ENCODE measurements around the gene MCC. TPM values are rescaled to one million over a fixed set of nuclear protein-coding genes. Genes with fewer than 3 reads are reported as not detected.
"Not testable (repeated sequence)": the region's sequence is repeated elsewhere in the genome, so short reads cannot be mapped to it uniquely, and the experiment has no call there.

MCC gene
- total RNA-seq, 2 experiments from 2014 or later, result 0.25 TPM; not detected in 1

DNA sequence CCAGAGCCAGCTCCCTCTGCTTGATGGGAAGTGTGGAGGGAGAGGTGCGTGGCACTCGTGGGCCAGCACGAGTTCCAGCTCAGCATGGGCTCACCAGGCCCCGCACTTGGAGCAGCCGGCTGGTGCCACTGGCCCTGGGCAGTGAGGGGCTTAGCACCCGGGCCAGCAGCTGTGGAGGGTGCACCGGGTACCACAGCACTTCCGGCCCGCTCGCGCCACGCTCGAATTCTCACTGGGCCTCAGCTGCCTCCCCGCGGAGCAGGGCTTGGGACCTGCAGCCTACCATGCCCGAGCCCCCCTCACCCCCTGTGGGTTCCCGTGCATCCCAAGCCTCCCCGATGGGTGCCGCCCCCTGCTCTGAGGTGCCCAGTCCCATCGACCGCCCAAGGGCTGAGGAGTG, 413.2 kb downstream of the MCC start:
- CTCF ChIA-PET (ENCODE audit: unreplicated experiment), result no interaction called here
- intact Hi-C loops (cut with micrococcal nuclease; ENCODE audit: unreplicated experiment), result no loop called here
- POLR2A ChIA-PET, result interaction anchor here (0.6 kb wide), 1 partner anchor 98 kb away, joined by 4 read pairs; no protein-coding TSS in a partner anchor
- Histone ChIP-seq H4K20me1 (ENCODE audit: insufficient read depth, low read length) (no peaks in the 10 kb centered on the region), H3K4me2 (ENCODE audit: low read length) (no peak overlapping the region), H3K79me2 (ENCODE audit: insufficient read depth, low read depth, low read length) (no peaks in the 10 kb centered on the region), H3K9me2 (ENCODE audit: insufficient read depth, low read length) (no peaks in the 10 kb centered on the region), H3K4me1 (ENCODE audit: insufficient read depth, low read length, poor library complexity, severe bottlenecking) (no peaks in the 10 kb centered on the region), H3K36me3 (ENCODE audit: insufficient read depth, low read length) (no peaks in the 10 kb centered on the region), H2AFZ (ENCODE audit: low read length) (no peak overlapping the region), H3K9me3 (ENCODE audit: low read length) (no peaks in the 10 kb centered on the region), H3K4me3 (ENCODE audit: low read depth, low read length, poor library complexity, severe bottlenecking) (no peak overlapping the region), H3K27ac (ENCODE audit: low read depth, low read length, poor library complexity, severe bottlenecking) (no peak overlapping the region)
- no TSS peak for BruUV-seq (replicated peaks)
- TF ChIP-seq, protein P1, sequence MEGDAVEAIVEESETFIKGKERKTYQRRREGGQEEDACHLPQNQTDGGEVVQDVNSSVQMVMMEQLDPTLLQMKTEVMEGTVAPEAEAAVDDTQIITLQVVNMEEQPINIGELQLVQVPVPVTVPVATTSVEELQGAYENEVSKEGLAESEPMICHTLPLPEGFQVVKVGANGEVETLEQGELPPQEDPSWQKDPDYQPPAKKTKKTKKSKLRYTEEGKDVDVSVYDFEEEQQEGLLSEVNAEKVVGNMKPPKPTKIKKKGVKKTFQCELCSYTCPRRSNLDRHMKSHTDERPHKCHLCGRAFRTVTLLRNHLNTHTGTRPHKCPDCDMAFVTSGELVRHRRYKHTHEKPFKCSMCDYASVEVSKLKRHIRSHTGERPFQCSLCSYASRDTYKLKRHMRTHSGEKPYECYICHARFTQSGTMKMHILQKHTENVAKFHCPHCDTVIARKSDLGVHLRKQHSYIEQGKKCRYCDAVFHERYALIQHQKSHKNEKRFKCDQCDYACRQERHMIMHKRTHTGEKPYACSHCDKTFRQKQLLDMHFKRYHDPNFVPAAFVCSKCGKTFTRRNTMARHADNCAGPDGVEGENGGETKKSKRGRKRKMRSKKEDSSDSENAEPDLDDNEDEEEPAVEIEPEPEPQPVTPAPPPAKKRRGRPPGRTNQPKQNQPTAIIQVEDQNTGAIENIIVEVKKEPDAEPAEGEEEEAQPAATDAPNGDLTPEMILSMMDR (conservative IDR thresholded peaks at IDR 0.05; ENCODE audit: low read length), result no peak
- TF ChIP-seq EZH2phosphoT487 (IDR thresholded peaks at IDR 0.05; ENCODE audit: borderline replicate concordance, low read depth, low read length), result no peak
- DNase-seq (ENCODE audit: low spot score), result no peak

DNA sequence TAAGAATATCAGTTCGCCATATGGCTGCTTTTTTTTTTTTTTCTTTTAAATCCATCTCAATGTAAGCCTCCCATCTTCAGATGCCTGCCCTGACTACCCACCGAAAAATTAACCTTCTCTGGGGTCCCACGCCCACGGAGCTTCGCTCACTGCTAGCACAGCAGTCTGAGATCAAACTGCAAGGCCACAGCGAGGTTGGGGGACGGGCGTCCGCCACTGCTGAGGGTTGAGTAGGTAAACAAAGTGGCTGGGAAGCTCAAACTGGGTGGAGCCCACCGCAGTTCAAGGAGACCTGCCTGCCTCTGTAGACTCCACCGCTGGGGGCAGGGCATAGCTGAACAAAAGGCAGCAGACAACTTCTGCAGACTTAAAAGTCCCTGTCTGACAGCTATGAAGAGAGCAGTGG, 414.6 kb downstream of the MCC start:
- H3K4me3 ChIP-seq (ENCODE audit: low read depth, low read length, poor library complexity, severe bottlenecking); H2AFZ ChIP-seq (ENCODE audit: low read length); H4K20me1 ChIP-seq (ENCODE audit: insufficient read depth, low read length); H3K9me2 ChIP-seq (ENCODE audit: insufficient read depth, low read length); H3K27ac ChIP-seq (ENCODE audit: low read depth, low read length, poor library complexity, severe bottlenecking); H3K4me2 ChIP-seq (ENCODE audit: low read length); BruUV-seq (replicated peaks); CTCF ChIA-PET (ENCODE audit: unreplicated experiment); H3K79me2 ChIP-seq (ENCODE audit: insufficient read depth, low read depth, low read length); DNase-seq (ENCODE audit: low spot score); H3K9me3 ChIP-seq (ENCODE audit: low read length); H3K4me1 ChIP-seq (ENCODE audit: insufficient read depth, low read length, poor library complexity, severe bottlenecking); H3K36me3 ChIP-seq (ENCODE audit: insufficient read depth, low read length); intact Hi-C loops (cut with micrococcal nuclease; ENCODE audit: unreplicated experiment): not testable (repeated sequence)
- POLR2A ChIA-PET, result interaction anchor here (1.0 kb wide), 1 partner anchor 11 kb away, joined by 3 read pairs; no protein-coding TSS in a partner anchor

GRCh38 chr5:113071401-113071800, 416.9 kb downstream of the MCC start:
- Histone ChIP-seq H3K4me3 (ENCODE audit: low read depth, low read length, poor library complexity, severe bottlenecking) (no peak overlapping the region), H3K4me2 (ENCODE audit: low read length) (no peak overlapping the region), H3K9me3 (ENCODE audit: low read length) (no peaks in the 10 kb centered on the region), H3K27ac (ENCODE audit: low read depth, low read length, poor library complexity, severe bottlenecking) (no peak overlapping the region), H3K79me2 (ENCODE audit: insufficient read depth, low read depth, low read length) (no peaks in the 10 kb centered on the region), H2AFZ (ENCODE audit: low read length) (no peak overlapping the region), H3K4me1 (ENCODE audit: insufficient read depth, low read length, poor library complexity, severe bottlenecking) (no peaks in the 10 kb centered on the region), H3K9me2 (ENCODE audit: insufficient read depth, low read length) (no peaks in the 10 kb centered on the region), H3K36me3 (ENCODE audit: insufficient read depth, low read length) (no peaks in the 10 kb centered on the region), H4K20me1 (ENCODE audit: insufficient read depth, low read length) (no peaks in the 10 kb centered on the region)
- intact Hi-C loops (cut with micrococcal nuclease; ENCODE audit: unreplicated experiment), result no loop called here
- TF ChIP-seq EZH2phosphoT487 (IDR thresholded peaks at IDR 0.05; ENCODE audit: borderline replicate concordance, low read depth, low read length), result no peak
- TF ChIP-seq, protein P1 (conservative IDR thresholded peaks at IDR 0.05; ENCODE audit: low read length), result no peak
- no peak for DNase-seq (ENCODE audit: low spot score)
- BruUV-seq (replicated peaks), result no TSS peak
- POLR2A ChIA-PET, result interaction anchor here (0.7 to 1.4 kb wide), 2 partner anchors 19 to 193 kb away, joined by 3 read pairs; no protein-coding TSS in a partner anchor
- CTCF ChIA-PET (ENCODE audit: unreplicated experiment), result no interaction called here
